Esophagus muscularis mucosa (tissue), 4 donors: ENCODE data around the gene MT1X. TPM values are rescaled to one million over a fixed set of nuclear protein-coding genes. Genes with fewer than 3 reads are reported as not detected.

Experiments used
- DNase-seq: peaks from one replicate; pipeline ENCODE4 v3.0.0-alpha.2; 2017; ENCODE audit errors: extremely low spot score
- H3K27ac ChIP-seq, 4 donors: fragments of 200-600 bp; sonication (generic); replicated peaks in 1 of 4; 1 replicate in 3 of 4; 2 replicates in 1 of 4; pipeline ENCODE4 v1.5.1; 2016 to 2019; ENCODE audit warnings: mild to moderate bottlenecking in 1 of 4
- H3K27me3 ChIP-seq, 4 donors: fragments of 200-600 bp; sonication (generic); one replicate each; pipeline versions ENCODE4 v1.5.1 to v1.6.0; 2016 to 2019
- H3K36me3 ChIP-seq, 4 donors: fragments of 200-600 bp; sonication (generic); one replicate each; pipeline ENCODE4 v1.5.1; 2016 to 2019
- H3K4me1 ChIP-seq, 4 donors: fragments of 200-600 bp; sonication (generic); one replicate each; pipeline ENCODE4 v1.5.1; 2016 to 2019
- H3K4me3 ChIP-seq, 4 donors: fragments of 200-600 bp; sonication (generic); 1 replicate in 2 of 4; 2 replicates in 2 of 4; pipeline ENCODE4 v1.5.1; 2016 to 2019; ENCODE audit warnings: mild to moderate bottlenecking in 4 of 4, moderate library complexity in 1 of 4
- H3K9me3 ChIP-seq, 4 donors: fragments of 200-600 bp; sonication (generic); 1 replicate in 3 of 4; 2 replicates in 1 of 4; pipeline ENCODE4 v1.5.1; 2016 to 2019
- EP300 ChIP-seq: sonication (generic); formaldehyde crosslinking; IDR thresholded peaks from one replicate; pipeline ENCODE4 v1.6.1; 2017; ENCODE audit warnings: antibody characterized with exemption
- POLR2A ChIP-seq: fragments of 450-650 bp; IDR thresholded peaks from one replicate; pipeline ENCODE4 v1.6.1; 2017; ENCODE audit warnings: antibody characterized with exemption, moderate library complexity, mild to moderate bottlenecking, low read depth
- POLR2AphosphoS5 ChIP-seq, 2 donors: sonication (generic); formaldehyde crosslinking; IDR thresholded peaks; one replicate each; pipeline ENCODE4 v1.6.1; 2017; ENCODE audit warnings: antibody characterized with exemption in 2 of 2
- WGBS: methylation state at CpG from one replicate; pipeline ENCODE4 v1.1.5; 2018; 5-methylcytosine and 5-hydroxymethylcytosine counted together
- intact Hi-C: fragments of 100-400 bp; cut with DNase I; formaldehyde crosslinking; loops from one replicate; pipeline ENCODE4 v1.15.1; 2023
- total RNA-seq, 4 donors: library from RNA; depleted of rRNA; stranded (reverse); fragments of >200 nt; gene quantifications; one replicate each; pipeline versions ENCODE4 v1.1.0 to v1.2.1, GENCODE V29; 2016
- TF ChIP-seq, protein P1 (sequence below), 3 experiments: fragments of 200-600 bp in 2 of 3; fragments of 450-650 bp in 1 of 3; sonication (generic) in 2 of 3; IDR thresholded peaks; one replicate each; pipeline ENCODE4 v1.5.1; 2017 to 2019; ENCODE audit warnings: antibody characterized with exemption in 3 of 3, mild to moderate bottlenecking in 2 of 3, moderate library complexity in 1 of 3

MT1X gene
- total RNA-seq, 4 donors from 2014 or later, result 283 to 1,221 (median 512) TPM

DNA sequence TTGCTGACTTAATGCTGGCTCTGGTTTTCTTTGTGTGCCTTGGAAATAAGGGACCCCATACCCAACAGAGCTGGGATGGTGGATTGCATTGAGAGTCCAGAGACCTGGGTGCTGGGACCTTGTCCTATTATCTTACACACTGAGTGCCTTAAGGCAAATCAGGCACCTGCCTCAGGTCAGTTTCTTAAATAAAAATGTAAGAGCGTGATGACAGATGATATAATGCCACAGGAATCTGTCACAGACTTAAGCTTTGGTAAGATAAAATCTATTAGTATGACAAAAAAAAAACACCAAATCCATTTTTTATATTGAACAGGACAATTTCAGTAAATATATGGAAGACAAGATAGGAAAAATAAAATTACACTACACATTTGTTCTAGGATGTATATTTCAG lies 42.2 kb upstream of the MT1X start:
- DNase-seq, result no peak
- H3K4me1 ChIP-seq, result peaks cover 18 to 50% (median 40%) of the 10 kb centered on the region in 4 donors
- no peak overlapping the region for H3K27ac ChIP-seq
- H3K36me3 ChIP-seq, result no peaks in the 10 kb centered on the region
- 100% methylated on average over 1 of the region's 1 CpG for WGBS
- TF ChIP-seq POLR2A, result no peak
- TF ChIP-seq POLR2AphosphoS5 (IDR thresholded peaks at IDR 0.05), result no peak
- TF ChIP-seq, protein P1, sequence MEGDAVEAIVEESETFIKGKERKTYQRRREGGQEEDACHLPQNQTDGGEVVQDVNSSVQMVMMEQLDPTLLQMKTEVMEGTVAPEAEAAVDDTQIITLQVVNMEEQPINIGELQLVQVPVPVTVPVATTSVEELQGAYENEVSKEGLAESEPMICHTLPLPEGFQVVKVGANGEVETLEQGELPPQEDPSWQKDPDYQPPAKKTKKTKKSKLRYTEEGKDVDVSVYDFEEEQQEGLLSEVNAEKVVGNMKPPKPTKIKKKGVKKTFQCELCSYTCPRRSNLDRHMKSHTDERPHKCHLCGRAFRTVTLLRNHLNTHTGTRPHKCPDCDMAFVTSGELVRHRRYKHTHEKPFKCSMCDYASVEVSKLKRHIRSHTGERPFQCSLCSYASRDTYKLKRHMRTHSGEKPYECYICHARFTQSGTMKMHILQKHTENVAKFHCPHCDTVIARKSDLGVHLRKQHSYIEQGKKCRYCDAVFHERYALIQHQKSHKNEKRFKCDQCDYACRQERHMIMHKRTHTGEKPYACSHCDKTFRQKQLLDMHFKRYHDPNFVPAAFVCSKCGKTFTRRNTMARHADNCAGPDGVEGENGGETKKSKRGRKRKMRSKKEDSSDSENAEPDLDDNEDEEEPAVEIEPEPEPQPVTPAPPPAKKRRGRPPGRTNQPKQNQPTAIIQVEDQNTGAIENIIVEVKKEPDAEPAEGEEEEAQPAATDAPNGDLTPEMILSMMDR (IDR thresholded peaks at IDR 0.05), result no peak
- no peak for TF ChIP-seq EP300
- H3K9me3 ChIP-seq, result no peaks in the 10 kb centered on the region
- no peak overlapping the region for H3K4me3 ChIP-seq
- peaks cover 0 to 99% (median 17%) of the 10 kb centered on the region in 4 donors for H3K27me3 ChIP-seq
- intact Hi-C loops, result no loop called here

DNA sequence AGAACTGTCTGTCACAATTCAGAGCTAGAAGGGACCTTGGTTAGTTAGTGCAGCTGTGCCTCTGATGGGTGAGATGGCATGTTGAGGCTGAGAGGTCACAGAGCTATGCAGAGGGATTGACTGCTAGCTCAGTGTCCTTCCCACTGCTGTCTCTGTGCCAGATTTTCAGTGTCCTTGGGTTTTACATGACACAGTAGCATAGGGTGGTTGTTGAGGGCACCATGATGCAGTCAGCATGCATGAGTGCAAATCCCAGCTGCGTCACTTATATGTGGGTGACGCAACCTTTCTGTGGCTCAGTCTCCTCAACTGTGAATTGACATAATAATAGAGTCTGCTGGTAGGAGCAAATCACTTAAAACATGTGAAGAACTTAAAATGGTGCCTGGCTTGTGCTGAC lies 41.1 kb upstream of the MT1X start:
- TF ChIP-seq EP300, result no peak
- TF ChIP-seq POLR2A, result no peak
- TF ChIP-seq POLR2AphosphoS5 (IDR thresholded peaks at IDR 0.05), result no peak
- TF ChIP-seq, protein P1 (IDR thresholded peaks at IDR 0.05), result no peak
- DNase-seq, result no peak
- intact Hi-C loops, result no loop called here
- H3K27me3 ChIP-seq, result peaks cover 0 to 99% (median 11%) of the 10 kb centered on the region in 4 donors
- H3K4me3 ChIP-seq, result no peak overlapping the region
- no peaks in the 10 kb centered on the region for H3K9me3 ChIP-seq
- H3K4me1 ChIP-seq, result peaks cover 13 to 39% (median 32%) of the 10 kb centered on the region in 4 donors
- H3K36me3 ChIP-seq, result no peaks in the 10 kb centered on the region
- H3K27ac ChIP-seq, result no peak overlapping the region
- 86% methylated on average over 2 of the region's 2 CpGs for WGBS

DNA sequence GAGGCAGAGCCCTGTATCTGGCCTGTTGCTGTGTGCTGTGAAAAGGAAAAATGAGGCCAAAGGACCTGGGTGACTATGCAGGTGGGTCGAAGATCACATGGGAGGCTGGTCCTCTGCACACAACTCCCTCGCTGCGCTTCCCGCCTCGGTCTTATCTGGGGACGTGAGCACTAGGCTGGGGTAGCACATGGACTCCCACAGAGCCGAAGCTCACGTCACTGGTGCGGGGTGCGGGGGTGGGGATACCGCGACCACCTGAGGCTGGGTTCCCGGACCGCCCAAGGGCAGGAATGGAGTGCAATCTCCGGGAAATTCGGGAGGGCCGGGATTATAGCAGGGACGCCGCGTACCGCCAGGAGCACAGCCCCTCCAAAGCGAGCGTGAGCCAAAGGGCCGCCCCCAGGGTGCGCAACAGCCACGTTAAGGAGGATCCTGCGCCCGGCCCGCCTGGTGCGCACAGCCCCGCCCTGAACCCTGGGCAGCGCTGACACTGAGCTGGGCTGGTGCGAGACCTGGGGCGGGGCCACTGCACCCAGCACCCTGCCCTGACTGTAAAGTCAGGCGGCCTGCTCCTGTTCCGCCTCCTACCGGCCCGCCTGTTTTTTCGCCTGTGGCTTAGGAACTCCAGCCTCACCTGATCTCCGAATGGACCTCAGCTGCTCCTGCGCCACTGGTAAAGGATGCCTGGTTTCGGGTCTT lies 39.0 kb upstream of the MT1X start:
- no peak for DNase-seq
- TF ChIP-seq EP300 (peak; percentile 88), POLR2AphosphoS5 (IDR thresholded peaks at IDR 0.05) (peak; percentile 35 to 54), POLR2A (no peak)
- TF ChIP-seq, protein P1 (IDR thresholded peaks at IDR 0.05), result peak; percentile 37 to 48 (median 39)
- peaks cover 11 to 29% (median 25%) of the 10 kb centered on the region in 4 donors for H3K4me1 ChIP-seq
- WGBS, result 23% methylated on average over 26 of the region's 42 CpGs
- peaks cover 0 to 98% (median 7%) of the 10 kb centered on the region in 4 donors for H3K27me3 ChIP-seq
- H3K27ac ChIP-seq, result peak overlapping the region; percentile 4 to 40 (median 12)
- H3K36me3 ChIP-seq, result no peaks in the 10 kb centered on the region
- no peaks in the 10 kb centered on the region for H3K9me3 ChIP-seq
- intact Hi-C loops, result no loop called here
- H3K4me3 ChIP-seq, result peak overlapping the region; percentile 38 to 55 (median 42)

DNA sequence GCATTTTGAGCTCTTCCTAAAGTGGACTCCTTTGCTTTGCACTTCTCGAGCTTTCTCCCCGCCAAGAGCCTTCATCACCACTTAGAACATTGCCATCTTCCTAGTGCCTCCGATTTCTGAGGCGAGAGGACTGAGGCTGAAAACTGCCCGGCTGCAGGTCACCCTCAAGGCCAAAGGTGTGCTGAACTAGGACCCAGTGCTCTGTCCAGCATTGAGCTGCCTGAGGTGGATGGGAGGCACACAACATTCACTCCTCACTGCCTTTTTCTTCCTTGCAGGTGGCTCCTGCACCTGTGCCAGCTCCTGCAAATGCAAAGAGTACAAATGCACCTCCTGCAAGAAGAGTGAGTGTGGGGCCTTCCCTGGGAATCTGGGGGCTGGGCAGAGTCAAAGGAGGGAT lies 38.4 kb upstream of the MT1X start:
- 58% methylated on average over 5 of the region's 5 CpGs for WGBS
- DNase-seq, result no peak
- H3K4me3 ChIP-seq, result peak overlapping the region; percentile 38 to 55 (median 42)
- H3K27me3 ChIP-seq, result peaks cover 0 to 98% (median 5%) of the 10 kb centered on the region in 4 donors
- TF ChIP-seq POLR2A (no peak), EP300 (no peak)
- no peaks in the 10 kb centered on the region for H3K36me3 ChIP-seq
- no peaks in the 10 kb centered on the region for H3K9me3 ChIP-seq
- no peak overlapping the region for H3K27ac ChIP-seq
- intact Hi-C loops, result no loop called here
- H3K4me1 ChIP-seq, result peaks cover 5 to 23% (median 19%) of the 10 kb centered on the region in 4 donors

DNA sequence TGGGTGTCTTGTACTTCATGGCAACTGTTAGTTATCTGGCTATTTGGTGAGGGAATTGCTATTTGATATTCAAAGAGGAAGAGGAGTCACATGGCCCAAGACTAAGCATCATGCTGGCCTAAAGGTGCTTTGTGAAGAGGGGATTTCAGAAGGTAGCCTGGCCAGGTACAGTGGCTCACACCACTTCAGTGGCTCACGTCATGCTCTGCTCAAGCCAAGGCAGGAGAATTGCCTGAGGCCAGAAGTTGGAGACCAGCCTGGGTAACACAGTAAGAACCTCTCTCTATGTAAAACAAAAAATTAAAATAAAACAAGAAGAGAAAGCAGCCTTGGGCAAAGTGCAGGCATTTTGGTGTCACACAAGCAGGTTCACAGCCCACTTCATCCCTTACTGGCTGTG lies 37.0 kb upstream of the MT1X start:
- Histone ChIP-seq H3K9me3 (no peaks in the 10 kb centered on the region), H3K4me3 (no peak overlapping the region), H3K27ac (no peak overlapping the region), H3K27me3 (peaks cover 0 to 90% (median 5%) of the 10 kb centered on the region in 4 donors), H3K4me1 (peaks cover 0 to 21% (median 14%) of the 10 kb centered on the region in 4 donors), H3K36me3 (no peaks in the 10 kb centered on the region)
- intact Hi-C loops, result no loop called here
- no peak for DNase-seq
- no peak for TF ChIP-seq EP300
- TF ChIP-seq POLR2AphosphoS5 (IDR thresholded peaks at IDR 0.05), result no peak
- TF ChIP-seq, protein P1 (IDR thresholded peaks at IDR 0.05), result no peak
- no peak for TF ChIP-seq POLR2A
- 89% methylated on average over 1 of the region's 1 CpG for WGBS
